ENCODE measurements around the gene KLHL24.

GRCh38 chr3:183711516-183711915 is 76.1 kb downstream of the KLHL24 start:
- TF ChIP-seq EZH2 (IDR thresholded peaks at IDR 0.05; ENCODE audit: borderline replicate concordance, insufficient read depth, low read length, poor library complexity, severe bottlenecking) (no peak), CTCF (IDR thresholded peaks at IDR 0.05; ENCODE audit: poor library complexity, severe bottlenecking) (no peak), RAD21 (conservative IDR thresholded peaks at IDR 0.05) (no peak), TAF1 (IDR thresholded peaks at IDR 0.05; ENCODE audit: low read depth) (no peak), EP300 (conservative IDR thresholded peaks at IDR 0.05; ENCODE audit: poor library complexity, severe bottlenecking) (no peak), POLR2AphosphoS5 (IDR thresholded peaks at IDR 0.05) (no peak)
